GM12878 (cell line): ENCODE measurements around the gene DENND1B. TPM values are rescaled to one million over a fixed set of nuclear protein-coding genes. Genes with fewer than 3 reads are reported as not detected.

ENCODE experiments used
- ATAC-seq: fragments of 200-7000 bp; cut with Tn5 transposase; 3 replicates; pipeline ENCODE4 v1.9.1; 2020; ENCODE audit warnings: mild to moderate bottlenecking, moderate library complexity
- BruUV-seq: library from RNA; stranded (reverse); fragments of 400-500 nt; replicated peaks from 2 replicates; lab custom pipeline; 2021; lab: Mats Ljungman, UMichigan
- CTCF ChIA-PET: fragments of 300-600 bp; sonication (Branson Sonifier 250); formaldehyde crosslinking; extraction: SDS; loops from one replicate; lab custom pipeline; 2021; ENCODE audit warnings: inconsistent platforms; lab: Yijun Ruan, JAX
- POLR2A ChIA-PET: fragments of 350-600 bp; formaldehyde crosslinking; extraction: SDS; loops from one replicate; lab custom pipeline; 2021; ENCODE audit warnings: inconsistent platforms; lab: Charles Lee
- RAD21 ChIA-PET: fragments of 300-600 bp; sonication (Branson Sonifier 250); formaldehyde crosslinking; loops from one replicate; lab custom pipeline; 2023; ENCODE audit warnings: antibody characterized with exemption; ENCODE audit not compliant: unreplicated experiment; lab: Charles Lee
- SMC1A ChIA-PET: fragments of 300-600 bp; sonication (Branson Sonifier 250); formaldehyde crosslinking; loops from one replicate; lab custom pipeline; 2023; ENCODE audit not compliant: unreplicated experiment, uncharacterized antibody; lab: Charles Lee
- DNase-seq: peaks from one replicate; pipeline ENCODE4 v3.0.0-alpha.2; 2011; ENCODE audit warnings: low read depth, low spot score
- FAIRE-seq: peaks from 3 replicates; lab custom pipeline; 2011; peaks lifted over from hg19 to GRCh38; lab: Jason Lieb, UNC
- H2AFZ ChIP-seq: 2 replicates; pipeline ENCODE4 v1.6.0; 2011; ENCODE audit warnings: low read depth, low read length, control low read depth; ENCODE audit not compliant: control insufficient read depth
- H3K27ac ChIP-seq: 2 replicates; pipeline ENCODE4 v1.5.1; 2011; ENCODE audit warnings: control low read depth; ENCODE audit not compliant: control insufficient read depth, insufficient read depth
- H3K27me3 ChIP-seq, 2 experiments: replicated peaks in 1 of 2; 2 replicates each; pipeline versions ENCODE4 v1.6.0 to v1.6.1; 2011; ENCODE audit warnings: low read length in 1 of 2; ENCODE audit not compliant: control insufficient read depth in 2 of 2, insufficient read depth in 2 of 2
- H3K36me3 ChIP-seq, 2 experiments: 2 replicates each; pipeline ENCODE4 v1.5.1; 2011; ENCODE audit warnings: low read length in 1 of 2; ENCODE audit not compliant: control insufficient read depth in 2 of 2, insufficient read depth in 2 of 2
- H3K4me1 ChIP-seq: 2 replicates; pipeline ENCODE4 v1.6.1; 2011; ENCODE audit warnings: mild to moderate bottlenecking, low read length, moderate library complexity, mixed read lengths; ENCODE audit not compliant: control insufficient read depth, insufficient read depth
- H3K4me2 ChIP-seq: 2 replicates; pipeline ENCODE4 v1.6.0; 2011; ENCODE audit warnings: control low read depth; ENCODE audit not compliant: control insufficient read depth, insufficient read depth
- H3K4me3 ChIP-seq: fragments of 200-600 bp; sonication (generic); 2 replicates; pipeline ENCODE4 v1.5.1; 2016
- H3K79me2 ChIP-seq: 2 replicates; pipeline ENCODE4 v1.6.0; 2011; ENCODE audit warnings: low read length; ENCODE audit not compliant: control insufficient read depth, insufficient read depth
- H3K9ac ChIP-seq: 2 replicates; pipeline ENCODE4 v1.8.0; 2011; ENCODE audit warnings: low read length, control low read depth, mixed read lengths; ENCODE audit not compliant: control insufficient read depth, insufficient read depth
- H3K9me3 ChIP-seq: replicated peaks from 3 replicates; pipeline ENCODE4 v1.5.1; 2011; ENCODE audit warnings: mild to moderate bottlenecking, low read length; ENCODE audit not compliant: control insufficient read depth, insufficient read depth
- H4K20me1 ChIP-seq: 2 replicates; pipeline ENCODE4 v1.6.0; 2011; ENCODE audit not compliant: control insufficient read depth, insufficient read depth
- ATF2 ChIP-seq: IDR thresholded peaks from 2 replicates; pipeline ENCODE4 v1.6.1; 2012; ENCODE audit warnings: low read length, inconsistent platforms
- E2F8 ChIP-seq: fragments of 450-650 bp; IDR thresholded peaks from 2 replicates; pipeline ENCODE4 v1.6.1; 2018; ENCODE audit warnings: mild to moderate bottlenecking, low read depth, moderate library complexity; ENCODE audit not compliant: partially characterized antibody
- FOXM1 ChIP-seq: IDR thresholded peaks from 2 replicates; pipeline ENCODE4 v1.6.1; 2012; ENCODE audit warnings: low read depth, mild to moderate bottlenecking, inconsistent platforms, low read length, moderate library complexity
- JUND ChIP-seq: IDR thresholded peaks from 2 replicates; pipeline ENCODE4 v1.6.1; 2012; ENCODE audit warnings: low read depth, mild to moderate bottlenecking, low read length, improper control_type of control experiment, moderate library complexity
- KDM1A ChIP-seq: fragments of 200-600 bp; sonication (generic); IDR thresholded peaks from 2 replicates; pipeline ENCODE4 v1.6.1; 2016; ENCODE audit warnings: borderline replicate concordance
- MTA2 ChIP-seq: fragments of 450-650 bp; IDR thresholded peaks from 2 replicates; pipeline ENCODE4 v1.6.1; 2016; ENCODE audit warnings: low read depth, mild to moderate bottlenecking, moderate library complexity
- RELB ChIP-seq: fragments of 450-650 bp; IDR thresholded peaks from 2 replicates; pipeline ENCODE4 v1.6.1; 2017; ENCODE audit warnings: low read depth, mild to moderate bottlenecking, moderate library complexity
- SIN3A ChIP-seq: IDR thresholded peaks from 2 replicates; pipeline ENCODE4 v1.6.1; 2012; ENCODE audit warnings: low read depth, low read length, improper control_type of control experiment
- SREBF1 ChIP-seq: IDR thresholded peaks from 2 replicates; pipeline ENCODE4 v1.6.1; 2012; ENCODE audit warnings: mild to moderate bottlenecking, low read length
- YY1 ChIP-seq: IDR thresholded peaks from 2 replicates; pipeline ENCODE4 v1.6.1; 2011; ENCODE audit warnings: low read depth, mild to moderate bottlenecking, low read length
- ZBED1 ChIP-seq: IDR thresholded peaks from 2 replicates; pipeline ENCODE4 v1.6.1; 2016; ENCODE audit warnings: borderline replicate concordance
- WGBS: methylation state at CpG from one replicate; pipeline ENCODE4 v1.1.6; 2016; ENCODE audit warnings: low lambda C conversion rate; ENCODE audit not compliant: insufficient replicate concordance, insufficient coverage; ENCODE audit errors: missing lambda C conversion rate; 5-methylcytosine and 5-hydroxymethylcytosine counted together
- in situ Hi-C: fragments of 300-500 bp; cut with MboI; formaldehyde crosslinking; loops from 9 replicates; pipeline ENCODE4 v1.14.3; 2018; ENCODE audit warnings: mixed read lengths
- intact Hi-C: fragments of 100-400 bp; cut with micrococcal nuclease; formaldehyde crosslinking; loops from one replicate; pipeline ENCODE4 v1.14.2; 2022; ENCODE audit not compliant: unreplicated experiment
- polyA plus RNA-seq, 11 experiments: library from polyadenylated mRNA; depleted of rRNA in 4 of 11; unstranded in 6 of 11; stranded (reverse) in 5 of 11; fragments of >200 nt; fragmentation: Nextera tagmentation in 4 of 11; fragmentation: Illumina TruSeq in 1 of 11; extraction: Ambion mirVana in 4 of 11; extraction: Trizol in 1 of 11; gene quantifications; 1 replicate in 1 of 11; 2 replicates in 10 of 11; pipeline versions ENCODE4 v1.2.1 to v1.2.3, GENCODE V29; 2011 to 2016; ENCODE audit warnings: inconsistent platforms in 2 of 11, missing spikeins in 2 of 11, low read depth in 1 of 11
- total RNA-seq, 4 experiments: library from RNA; depleted of rRNA in 3 of 4; stranded (reverse); fragments of >200 nt in 3 of 4; fragmentation: Illumina TruSeq in 1 of 4; extraction: Trizol in 1 of 4; gene quantifications; 2 replicates each; pipeline versions ENCODE4 v1.2.1 to v1.2.3, GENCODE V29; 2013 to 2021

Gene DENND1B
- total and polyA plus RNA-seq, 10 of the 15 experiments (the other 5 are each of a cell fraction or from before 2014, with no cell fraction given) = 1.7 to 10.7 (median 8.0) TPM

DNA sequence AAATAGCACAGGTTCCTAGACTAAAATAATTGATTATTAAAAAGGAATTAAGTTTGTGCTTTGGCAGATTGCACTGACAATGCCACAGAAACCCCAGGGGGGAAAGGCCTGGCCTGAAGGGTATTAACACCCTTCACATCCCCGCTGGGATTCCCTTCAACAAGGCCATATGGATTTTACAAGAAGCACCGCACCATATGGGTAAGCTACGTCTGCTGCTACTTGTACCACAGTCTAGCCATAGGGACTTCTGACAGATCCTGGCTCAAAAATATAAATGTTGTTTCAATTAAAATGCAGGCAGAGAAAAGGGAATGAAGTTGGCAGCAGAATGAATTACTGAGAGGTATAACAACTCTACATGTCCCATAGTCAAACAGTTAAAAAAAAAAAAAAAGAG, 101.0 kb downstream of the DENND1B start:
- in situ Hi-C loops (no loop called here), intact Hi-C loops (no loop called here)
- Histone ChIP-seq H2AFZ (no peak overlapping the region), H3K27me3 (no peaks in the 10 kb centered on the region), H3K36me3 (no peaks in the 10 kb centered on the region), H3K9me3 (no peaks in the 10 kb centered on the region), H3K27ac (no peak overlapping the region), H3K4me3 (no peak overlapping the region), H3K4me1 (no peaks in the 10 kb centered on the region), H3K79me2 (no peaks in the 10 kb centered on the region), H4K20me1 (no peaks in the 10 kb centered on the region), H3K9ac (no peak overlapping the region), H3K4me2 (no peak overlapping the region)
- TF ChIP-seq ATF2 (no peak), FOXM1 (no peak), E2F8 (no peak), YY1 (no peak), ZBED1 (no peak), KDM1A (no peak), SIN3A (no peak), SREBF1 (no peak), JUND (no peak), MTA2 (no peak), RELB (no peak)
- RAD21 ChIA-PET = interaction anchor here (1.3 kb wide), 1 partner anchor 8 kb away, joined by 3 read pairs; no protein-coding TSS in a partner anchor
- ATAC-seq = no peak
- CTCF ChIA-PET = interaction anchor here (0.7 kb wide), 2 partner anchors 89 to 257 kb away, joined by 3 to 4 read pairs; no protein-coding TSS in a partner anchor
- 58% methylated on average over 3 of the region's 3 CpGs for WGBS
- FAIRE-seq = no peak
- POLR2A ChIA-PET = no interaction called here
- BruUV-seq = no TSS peak
- SMC1A ChIA-PET = interaction anchor here (0.6 to 1.2 kb wide), 2 partner anchors 17 to 171 kb away, joined by 4 read pairs; no protein-coding TSS in a partner anchor
- DNase-seq = no peak
